Right ventricle myocardium superior (tissue), 1 donor: ENCODE results near the gene NUP133. TPM values are rescaled to one million over a fixed set of nuclear protein-coding genes. Genes with fewer than 3 reads are reported as not detected.
A peak's percentile ranks its signal among the peaks of the same experiment; 100 is the strongest.

Experiments used
- ATAC-seq: fragments of 200-7000 bp; cut with Tn5 transposase; one replicate; pipeline ENCODE4 v1.9.1; 2020; ENCODE audit warnings: mild to moderate bottlenecking; ENCODE audit not compliant: poor library complexity
- DNase-seq: peaks from one replicate; pipeline ENCODE4 v3.0.0-alpha.2; 2020
- intact Hi-C: fragments of 100-400 bp; cut with DNase I; formaldehyde crosslinking; loops from one replicate; pipeline ENCODE4 v1.11.2; 2022
- total RNA-seq: library from RNA; stranded (reverse); fragmentation: NEBNext Ultra II Directional; extraction: Animal tissue kit (Norgen Biotek cat#: 25700); gene quantifications from one replicate; pipeline ENCODE4 v1.2.1, GENCODE V29; 2021
- donor health status: DM: no; HTN: yes; CAD: no; lungs with severe emphysema.

The NUP133 gene
- total RNA-seq, 1 donor from 2014 or later = 29.5 TPM

DNA sequence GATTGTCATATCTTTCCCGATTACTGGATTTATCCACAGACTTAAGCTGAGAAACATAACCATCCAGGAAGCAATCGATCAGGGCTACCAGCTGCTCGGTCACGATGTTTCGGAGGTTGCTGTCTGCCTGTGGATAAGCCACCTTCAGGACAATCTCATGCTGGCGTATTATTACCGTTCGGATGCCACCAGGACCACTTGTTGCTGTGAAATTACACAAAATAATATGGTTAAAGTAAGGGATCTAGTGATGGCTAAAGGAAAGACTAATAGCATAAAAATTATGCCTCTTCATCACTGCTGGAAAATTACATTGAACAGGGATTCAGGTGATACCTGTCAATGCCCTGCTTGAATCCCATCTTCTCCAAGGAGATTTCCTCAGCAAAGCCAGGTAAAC is 43.5 kb downstream of the NUP133 start:
- ATAC-seq (no peak), DNase-seq (no peak)
- intact Hi-C loops = no loop called here

GRCh38 chr1:229461032-229461668 is 47.0 kb downstream of the NUP133 start:
- peak; percentile 93 for ATAC-seq
- DNase-seq = peak; percentile 72
- intact Hi-C loops = no loop called here

DNA sequence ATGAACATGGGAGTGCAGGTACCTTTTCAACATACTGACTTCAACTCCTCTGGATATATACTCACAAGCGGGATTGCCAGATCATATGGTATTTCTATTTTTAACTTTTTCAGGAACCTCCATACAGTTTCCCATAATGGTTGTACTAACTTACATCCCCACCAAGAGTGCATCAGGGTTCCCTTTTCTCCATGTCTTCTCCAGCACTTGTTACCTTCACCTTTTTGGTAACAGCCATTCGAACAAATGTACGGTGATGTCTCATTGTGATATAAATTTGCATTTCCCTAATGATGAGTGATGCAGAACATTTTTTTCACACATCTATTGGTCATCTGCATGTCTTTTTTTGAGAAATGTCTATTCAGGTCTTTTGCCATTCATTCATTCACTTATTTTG is 48.3 kb downstream of the NUP133 start:
- intact Hi-C loops = no loop called here
- DNase-seq = no peak
- no peak for ATAC-seq

DNA sequence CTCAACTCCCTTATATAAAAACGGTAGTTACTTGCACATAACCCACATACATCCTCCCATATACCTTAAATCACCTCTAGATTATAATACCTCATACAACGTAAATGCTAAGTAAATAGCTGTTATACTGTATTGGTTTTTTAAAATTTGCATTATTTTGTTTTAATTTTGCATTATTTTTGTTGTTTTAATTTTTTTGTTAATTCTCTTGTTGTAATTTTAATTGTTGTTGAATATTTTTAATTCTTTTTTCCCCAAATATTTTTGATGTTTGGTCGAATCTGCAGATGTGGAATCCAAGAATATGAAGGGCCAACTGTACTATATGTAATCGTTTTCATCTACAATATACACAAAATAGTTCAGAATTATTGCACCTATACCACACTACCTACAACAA is 50.7 kb downstream of the NUP133 start:
- intact Hi-C loops = no loop called here
- no peak for ATAC-seq
- no peak for DNase-seq

GRCh38 chr1:229456016-229456415 is 52.1 kb downstream of the NUP133 start:
- no peak for ATAC-seq
- no peak for DNase-seq
- intact Hi-C loops = no loop called here

DNA sequence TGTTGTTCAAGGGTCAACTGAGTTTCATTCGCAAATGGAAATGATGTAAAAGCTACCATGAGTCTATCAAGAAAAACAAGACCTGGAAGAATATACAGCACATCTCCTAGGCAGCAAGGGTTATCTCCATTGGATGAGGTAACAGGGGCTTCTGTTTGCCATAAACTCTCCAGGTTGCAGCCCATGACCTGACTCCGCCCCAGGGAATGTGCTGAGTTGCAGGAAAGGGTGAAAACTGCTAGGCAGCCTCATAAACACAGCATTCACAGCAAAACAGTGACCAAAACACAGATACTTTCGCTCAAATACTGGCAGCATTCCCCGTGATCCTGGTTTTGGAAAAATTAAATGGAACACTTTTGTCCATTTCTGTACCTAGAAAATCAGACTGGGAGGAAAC is 54.1 kb downstream of the NUP133 start:
- DNase-seq = no peak
- intact Hi-C loops = no loop called here
- ATAC-seq = no peak

- intact Hi-C loops = no loop called here
- DNase-seq (no peak), ATAC-seq (no peak)
Measured at GRCh38 chr1:229452956-229453801, 55.0 kb downstream of the NUP133 start.

- intact Hi-C loops = no loop called here
- ATAC-seq (no peak), DNase-seq (no peak)
Measured at GRCh38 chr1:229448845-229449244, 59.3 kb downstream of the NUP133 start.

- intact Hi-C loops = no loop called here
- DNase-seq = no peak
- ATAC-seq = no peak
Measured at GRCh38 chr1:229448354-229448753, 59.8 kb downstream of the NUP133 start.

- intact Hi-C loops = no loop called here
- DNase-seq (no peak), ATAC-seq (no peak)
Measured at GRCh38 chr1:229447809-229448252, 60.3 kb downstream of the NUP133 start.

- no peak for ATAC-seq
- intact Hi-C loops = no loop called here
- no peak for DNase-seq
Measured at GRCh38 chr1:229445828-229446227, 62.3 kb downstream of the NUP133 start.

GRCh38 chr1:229440851-229441537 is 67.1 kb downstream of the NUP133 start:
- intact Hi-C loops = no loop called here

DNA sequence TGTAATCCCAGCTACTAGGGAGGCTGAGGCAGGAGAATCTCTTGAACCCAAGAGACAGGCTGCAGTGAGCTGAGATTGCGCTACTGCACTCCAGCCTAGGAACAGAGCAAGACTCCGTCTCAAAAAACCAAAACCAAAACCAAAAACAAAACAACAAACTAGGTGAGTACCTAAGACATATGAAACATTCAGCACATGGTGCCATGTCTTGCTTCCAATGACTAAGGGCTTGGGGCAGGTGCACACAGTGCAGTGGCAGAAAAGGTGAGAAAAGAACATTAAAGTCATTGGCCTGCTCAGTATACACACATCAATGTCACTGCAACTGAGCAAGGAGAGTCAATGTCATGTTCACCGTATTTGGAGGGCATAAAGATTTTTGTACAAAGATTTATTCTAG is 70.1 kb downstream of the NUP133 start:
- ATAC-seq (no peak), DNase-seq (no peak)
- intact Hi-C loops = no loop called here

More at GRCh38 chr1:229440851-229441537, 67.1 kb downstream of the NUP133 start:
- DNase-seq (no peak), ATAC-seq (peak; percentile 37)

DNA sequence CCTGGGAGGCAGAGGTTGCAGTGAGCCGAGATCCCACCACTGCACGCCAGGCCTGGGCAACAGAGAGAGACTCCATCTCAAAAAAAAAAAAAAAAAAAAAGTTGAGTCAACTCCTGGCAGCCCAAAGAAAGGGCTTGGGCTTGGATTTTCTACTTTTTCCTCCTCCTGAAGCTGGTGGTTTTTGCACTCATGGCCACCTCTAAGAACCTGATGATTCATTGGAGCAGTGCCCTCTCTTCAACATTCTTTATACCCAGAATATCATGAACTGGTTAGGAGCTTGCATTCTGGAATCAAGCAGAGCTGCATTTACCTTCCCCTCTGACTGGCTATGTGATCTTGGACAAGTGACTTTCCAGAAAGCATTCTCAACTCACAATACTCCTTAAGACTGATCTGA is 70.7 kb downstream of the NUP133 start:
- ATAC-seq (no peak), DNase-seq (no peak)
- intact Hi-C loops = no loop called here

DNA sequence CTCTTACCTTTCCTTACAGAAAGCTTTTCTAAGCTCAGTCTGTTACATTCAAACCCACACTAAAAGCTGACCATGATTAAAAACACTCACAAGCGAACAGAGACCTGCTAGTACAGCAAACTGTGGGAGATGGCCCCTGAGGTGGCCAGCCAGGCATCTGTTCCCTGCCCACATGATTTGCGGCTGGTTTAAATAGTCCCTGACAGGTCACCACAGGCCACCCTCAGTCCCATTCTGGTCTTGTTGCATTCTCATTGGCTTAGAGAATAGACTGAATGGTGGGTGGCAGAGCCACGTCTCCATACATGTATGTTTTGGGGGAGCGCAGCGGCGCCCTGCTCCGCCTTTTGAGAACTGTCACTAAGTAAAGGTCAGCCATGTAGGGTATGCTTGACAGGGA is 71.9 kb downstream of the NUP133 start:
- intact Hi-C loops = no loop called here
- DNase-seq = no peak
- ATAC-seq = no peak

GRCh38 chr1:229434641-229435051 is 73.5 kb downstream of the NUP133 start:
- DNase-seq = no peak
- ATAC-seq = peak; percentile 49
- intact Hi-C loops = no loop called here

GRCh38 chr1:229434005-229434640 is 74.0 kb downstream of the NUP133 start, which contains the start of gene ACTA1:
TSS of gene ACTA1 (minus strand) at chr1:229434094. CDS start at chr1:229433115, 979 bp downstream.
- ATAC-seq (peak; percentile 6), DNase-seq (no peak)
- intact Hi-C loops = no loop called here

GRCh38 chr1:229433364-229434004 is 74.7 kb downstream of the NUP133 start:
- ATAC-seq = no peak

DNA sequence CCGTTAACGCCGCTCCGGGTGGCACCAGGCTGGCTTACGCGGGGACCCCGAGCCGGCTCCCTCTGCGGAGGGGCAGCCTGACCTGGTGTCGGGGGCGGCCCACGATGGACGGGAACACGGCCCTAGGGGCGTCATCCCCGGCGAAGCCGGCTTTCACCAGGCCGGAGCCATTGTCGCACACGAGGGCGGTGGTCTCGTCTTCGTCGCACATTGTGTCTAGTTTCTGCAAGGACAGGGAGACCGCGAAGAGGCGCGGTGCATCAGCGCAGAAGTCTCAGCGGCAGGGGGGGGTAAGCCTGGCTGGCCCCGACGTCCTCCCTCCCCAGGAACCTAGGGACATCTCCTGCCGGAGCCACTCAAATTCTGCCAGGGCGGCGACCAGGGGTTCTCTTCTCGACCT is 75.2 kb downstream of the NUP133 start:
- ATAC-seq (no peak), DNase-seq (no peak)
- intact Hi-C loops = no loop called here

More at GRCh38 chr1:229433364-229434004, 74.7 kb downstream of the NUP133 start:
- no peak for DNase-seq
- intact Hi-C loops = no loop called here
